Type B pancreatic cell (in vitro differentiated cells): ENCODE data around the gene B4GALT1. TPM values are rescaled to one million over a fixed set of nuclear protein-coding genes. Genes with fewer than 3 reads are reported as not detected.

ENCODE experiments used
- DNase-seq: peaks from one replicate; pipeline ENCODE4 v3.0.0; 2021; ENCODE audit warnings: mixed read lengths; ENCODE audit not compliant: unreplicated experiment; ENCODE audit errors: extremely low spot score
- H3K27ac Mint-ChIP-seq: 2 replicates; pipeline ENCODE4 v1.8.0; 2021; ENCODE audit warnings: mild to moderate bottlenecking, mixed read lengths
- H3K27me3 Mint-ChIP-seq: 2 replicates; pipeline ENCODE4 v1.8.0; 2021; ENCODE audit warnings: mixed read lengths
- H3K36me3 Mint-ChIP-seq: 2 replicates; pipeline ENCODE4 v1.8.0; 2021; ENCODE audit warnings: mixed read lengths
- H3K4me1 Mint-ChIP-seq: one replicate; pipeline ENCODE4 v1.8.0; 2021; ENCODE audit warnings: mixed read lengths; ENCODE audit not compliant: unreplicated experiment
- H3K4me3 Mint-ChIP-seq: 2 replicates; pipeline ENCODE4 v1.8.0; 2021; ENCODE audit warnings: mild to moderate bottlenecking, mixed read lengths
- H3K9me3 Mint-ChIP-seq: 2 replicates; pipeline ENCODE4 v1.8.0; 2021; ENCODE audit warnings: mixed read lengths
- total RNA-seq: library from RNA; stranded (reverse); gene quantifications from 2 replicates; pipeline ENCODE4 v1.2.1, GENCODE V29; 2021; ENCODE audit warnings: low replicate concordance
- TF ChIP-seq, protein P1 (sequence below): fragments of 200-600 bp; sonication (generic); conservative IDR thresholded peaks from 2 replicates; pipeline ENCODE4 v1.5.0; 2021; ENCODE audit warnings: antibody characterized with exemption, mild to moderate bottlenecking

The B4GALT1 gene
- total RNA-seq, 1 donor from 2014 or later = 91.9 TPM

DNA sequence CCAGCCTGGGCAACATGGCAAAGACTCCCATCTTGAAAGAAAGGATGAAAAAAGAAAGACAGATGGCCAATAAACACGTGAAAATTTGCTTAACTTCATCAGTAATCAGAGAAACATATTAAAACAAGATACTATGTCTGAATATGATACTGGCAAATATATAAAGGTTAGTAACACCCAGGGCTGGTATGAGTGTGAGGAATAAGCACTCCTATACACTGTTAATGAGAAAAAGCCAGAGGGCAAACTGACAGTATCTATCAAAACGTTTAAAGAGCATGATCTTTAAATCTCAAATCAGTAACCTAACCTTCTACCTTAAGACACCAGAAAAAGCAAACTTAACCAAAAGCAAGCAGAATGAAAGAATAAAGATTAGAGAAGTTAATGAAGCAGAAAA, 14.1 kb downstream of the B4GALT1 start:
- Mint-ChIP-seq H3K9me3 (no peaks in the 10 kb centered on the region), H3K27ac (peak overlapping the region; percentile 5), H3K4me1 (peaks cover 35% of the 10 kb centered on the region), H3K36me3 (peaks cover 16% of the 10 kb centered on the region), H3K4me3 (no peak overlapping the region), H3K27me3 (no peaks in the 10 kb centered on the region)
- no peak for DNase-seq
- TF ChIP-seq, protein P1, sequence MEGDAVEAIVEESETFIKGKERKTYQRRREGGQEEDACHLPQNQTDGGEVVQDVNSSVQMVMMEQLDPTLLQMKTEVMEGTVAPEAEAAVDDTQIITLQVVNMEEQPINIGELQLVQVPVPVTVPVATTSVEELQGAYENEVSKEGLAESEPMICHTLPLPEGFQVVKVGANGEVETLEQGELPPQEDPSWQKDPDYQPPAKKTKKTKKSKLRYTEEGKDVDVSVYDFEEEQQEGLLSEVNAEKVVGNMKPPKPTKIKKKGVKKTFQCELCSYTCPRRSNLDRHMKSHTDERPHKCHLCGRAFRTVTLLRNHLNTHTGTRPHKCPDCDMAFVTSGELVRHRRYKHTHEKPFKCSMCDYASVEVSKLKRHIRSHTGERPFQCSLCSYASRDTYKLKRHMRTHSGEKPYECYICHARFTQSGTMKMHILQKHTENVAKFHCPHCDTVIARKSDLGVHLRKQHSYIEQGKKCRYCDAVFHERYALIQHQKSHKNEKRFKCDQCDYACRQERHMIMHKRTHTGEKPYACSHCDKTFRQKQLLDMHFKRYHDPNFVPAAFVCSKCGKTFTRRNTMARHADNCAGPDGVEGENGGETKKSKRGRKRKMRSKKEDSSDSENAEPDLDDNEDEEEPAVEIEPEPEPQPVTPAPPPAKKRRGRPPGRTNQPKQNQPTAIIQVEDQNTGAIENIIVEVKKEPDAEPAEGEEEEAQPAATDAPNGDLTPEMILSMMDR = no peak

DNA sequence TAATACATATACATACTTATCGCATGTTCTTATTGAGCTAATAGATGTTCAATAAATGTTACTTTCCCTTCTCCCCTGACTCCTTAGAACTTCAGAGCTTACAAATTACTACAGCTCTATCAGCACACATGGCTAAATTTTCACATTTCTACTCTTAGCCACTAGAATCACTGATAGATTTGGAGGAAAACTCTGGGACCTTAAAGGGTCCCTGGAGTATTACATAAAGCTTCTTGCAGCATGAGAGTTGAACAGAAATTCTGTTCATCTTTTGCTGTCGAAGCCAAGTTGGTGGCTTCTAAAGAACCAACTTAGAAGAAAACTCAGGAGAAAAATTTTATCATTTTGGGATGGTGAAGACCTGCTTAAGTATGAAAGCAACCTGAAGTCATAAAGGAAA, 15.5 kb downstream of the B4GALT1 start:
- no peaks in the 10 kb centered on the region for H3K27me3 Mint-ChIP-seq
- H3K27ac Mint-ChIP-seq = peak overlapping the region; percentile 47
- TF ChIP-seq, protein P1 = no peak
- H3K4me1 Mint-ChIP-seq = peaks cover 33% of the 10 kb centered on the region
- peaks cover 19% of the 10 kb centered on the region for H3K36me3 Mint-ChIP-seq
- peak overlapping the region; percentile 4 for H3K4me3 Mint-ChIP-seq
- H3K9me3 Mint-ChIP-seq = no peaks in the 10 kb centered on the region
- DNase-seq = no peak

DNA sequence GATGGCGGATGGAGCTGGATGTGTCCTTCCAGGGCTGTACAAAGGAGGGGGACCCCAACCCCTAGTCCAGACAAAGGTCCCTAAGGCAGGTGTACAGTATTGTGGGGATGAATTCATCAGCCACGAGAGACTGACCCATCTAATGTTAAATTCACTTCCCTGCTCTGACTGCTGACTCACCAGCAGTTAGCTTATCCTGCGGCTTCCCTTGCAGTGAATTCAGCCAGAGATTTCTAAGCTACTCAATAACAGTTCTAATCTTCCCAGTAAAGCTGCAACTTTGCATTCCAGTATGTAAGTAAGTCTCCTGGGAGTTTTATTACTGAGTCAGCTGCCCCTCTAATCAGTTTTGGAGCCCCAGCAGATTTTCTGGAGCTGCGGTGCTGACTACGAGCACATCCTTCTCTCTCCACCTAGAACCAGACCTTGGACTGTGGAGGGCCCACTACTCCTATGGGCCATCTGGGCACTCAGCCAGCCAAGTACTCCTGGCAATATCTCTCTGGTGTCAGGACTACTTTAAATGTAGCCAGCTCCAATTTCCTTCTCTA, 16.1 kb downstream of the B4GALT1 start:
- H3K9me3 Mint-ChIP-seq = no peaks in the 10 kb centered on the region
- peak overlapping the region; percentile 47 for H3K27ac Mint-ChIP-seq
- peaks cover 33% of the 10 kb centered on the region for H3K4me1 Mint-ChIP-seq
- TF ChIP-seq, protein P1 = no peak
- peaks cover 19% of the 10 kb centered on the region for H3K36me3 Mint-ChIP-seq
- no peak for DNase-seq
- H3K27me3 Mint-ChIP-seq = no peaks in the 10 kb centered on the region
- H3K4me3 Mint-ChIP-seq = peak overlapping the region; percentile 4

DNA sequence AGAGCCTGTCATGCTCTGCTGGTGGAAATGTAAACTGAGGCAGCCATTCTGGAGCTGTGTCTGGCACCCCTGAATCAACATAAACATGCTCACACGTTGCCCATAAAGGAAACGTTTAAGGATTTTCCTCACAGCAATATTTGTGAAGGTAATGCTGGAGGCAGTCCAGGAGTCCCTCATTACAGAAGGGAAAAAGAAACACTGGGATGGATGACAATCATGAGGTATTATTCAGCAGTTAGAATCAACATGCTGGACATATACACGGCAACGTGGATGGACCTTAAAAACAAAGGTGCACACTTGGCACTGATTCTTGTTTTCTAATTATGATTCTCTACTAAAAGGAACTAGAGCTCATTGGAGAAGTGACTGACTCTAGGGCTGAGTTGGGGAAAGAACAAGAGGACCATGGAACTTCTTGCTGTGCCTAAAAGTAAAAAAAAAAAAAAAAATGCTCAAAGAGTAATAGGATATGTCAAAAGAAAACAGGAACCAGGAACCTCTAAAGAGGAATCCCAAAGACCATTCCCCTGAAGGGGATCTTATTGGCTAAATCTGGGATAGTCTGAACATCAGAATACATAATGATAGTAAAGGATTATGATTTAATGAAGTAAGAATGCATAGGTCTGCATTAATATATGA, 18.6 kb downstream of the B4GALT1 start:
- TF ChIP-seq, protein P1 = no peak
- no peaks in the 10 kb centered on the region for H3K27me3 Mint-ChIP-seq
- peak overlapping the region; percentile 33 for H3K27ac Mint-ChIP-seq
- no peaks in the 10 kb centered on the region for H3K9me3 Mint-ChIP-seq
- H3K36me3 Mint-ChIP-seq = peaks cover 9% of the 10 kb centered on the region
- no peak for DNase-seq
- H3K4me3 Mint-ChIP-seq = no peak overlapping the region
- H3K4me1 Mint-ChIP-seq = peaks cover 25% of the 10 kb centered on the region

DNA sequence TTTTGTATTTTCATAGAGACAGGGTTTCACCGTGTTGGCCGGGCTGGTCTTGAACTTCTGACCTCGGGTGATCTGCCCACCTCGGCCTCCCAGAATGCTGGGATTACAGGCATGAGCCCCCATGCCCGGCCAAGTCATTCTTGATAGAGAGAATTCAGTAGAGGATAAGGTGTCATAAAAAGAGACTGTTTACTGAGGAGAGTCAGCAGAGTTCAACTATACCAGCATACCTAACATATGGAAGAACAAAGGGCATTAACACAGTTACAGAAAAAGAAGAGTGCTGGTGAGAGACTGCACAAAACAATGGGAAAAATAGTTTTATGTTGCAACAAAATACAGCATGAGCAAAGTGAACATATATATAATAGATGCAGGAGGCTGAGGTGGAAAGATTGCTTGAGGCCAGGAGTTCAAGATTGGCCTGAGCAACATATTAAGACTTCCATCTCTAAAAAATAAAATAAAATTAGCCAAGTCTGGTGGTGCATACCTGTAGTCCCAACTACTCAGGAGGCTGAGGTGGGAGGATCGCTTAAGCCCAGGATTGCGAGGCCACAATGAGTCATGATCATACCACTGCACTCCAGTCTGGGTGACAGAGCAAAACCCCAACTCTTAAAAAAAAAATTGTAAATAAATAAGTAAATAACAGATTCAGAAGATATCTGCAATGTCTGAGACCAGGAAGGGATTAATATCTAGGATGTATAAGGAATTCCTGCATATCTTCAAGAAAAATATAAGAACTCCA, 19.5 kb downstream of the B4GALT1 start:
- H3K4me3 Mint-ChIP-seq = no peak overlapping the region
- H3K9me3 Mint-ChIP-seq = no peaks in the 10 kb centered on the region
- no peak for DNase-seq
- H3K36me3 Mint-ChIP-seq = peaks cover 8% of the 10 kb centered on the region
- H3K27ac Mint-ChIP-seq = peak overlapping the region; percentile 33
- peaks cover 23% of the 10 kb centered on the region for H3K4me1 Mint-ChIP-seq
- no peaks in the 10 kb centered on the region for H3K27me3 Mint-ChIP-seq
- TF ChIP-seq, protein P1 = no peak
